Kidney (tissue), 14 donors: ENCODE measurements around the gene CALR3. TPM values are rescaled to one million over a fixed set of nuclear protein-coding genes. Genes with fewer than 3 reads are reported as not detected.
A peak's percentile ranks its signal among the peaks of the same experiment; 100 is the strongest.

ENCODE experiments used
- DNase-seq, 5 donors: peaks; one replicate each; pipeline ENCODE4 v3.0.0-alpha.2; 2013 to 2020
- FAIRE-seq: peaks from 2 replicates; lab custom pipeline; 2012; peaks lifted over from hg19 to GRCh38; lab: Jason Lieb, UNC
- H3K27ac ChIP-seq, 2 donors: one replicate each; pipeline ENCODE4 v1.7.0; 2013; ENCODE audit warnings: low read depth in 2 of 2, low read length in 2 of 2, inconsistent platforms in 1 of 2
- H3K27me3 ChIP-seq: one replicate; pipeline ENCODE4 v1.7.1; 2013; ENCODE audit warnings: low read length, inconsistent platforms; ENCODE audit not compliant: control insufficient read depth, insufficient read depth
- H3K36me3 ChIP-seq, 3 donors: one replicate each; pipeline versions ENCODE4 v1.7.0 to v1.7.1; 2013; ENCODE audit warnings: low read length in 3 of 3, control low read depth in 1 of 3, inconsistent platforms in 1 of 3; ENCODE audit not compliant: insufficient read depth in 3 of 3, control insufficient read depth in 2 of 3
- H3K4me1 ChIP-seq, 3 donors: one replicate each; pipeline versions ENCODE4 v1.7.0 to v1.7.1; 2013; ENCODE audit warnings: low read length in 3 of 3, inconsistent platforms in 1 of 3, low read depth in 1 of 3; ENCODE audit not compliant: control insufficient read depth in 2 of 3, insufficient read depth in 2 of 3
- H3K4me3 ChIP-seq, 3 donors: one replicate each; pipeline versions ENCODE4 v1.7.0 to v1.8.1; 2013; ENCODE audit warnings: low read length in 3 of 3, control low read depth in 1 of 3, inconsistent platforms in 1 of 3
- H3K9ac ChIP-seq, 3 donors: one replicate each; pipeline versions ENCODE4 v1.7.0 to v1.7.1; 2013; ENCODE audit warnings: low read length in 3 of 3, control low read depth in 1 of 3, inconsistent platforms in 1 of 3
- H3K9me3 ChIP-seq, 3 donors: one replicate each; pipeline versions ENCODE4 v1.7.0 to v1.7.1; 2013; ENCODE audit warnings: low read length in 3 of 3, control low read depth in 1 of 3, inconsistent platforms in 1 of 3; ENCODE audit not compliant: control insufficient read depth in 2 of 3, insufficient read depth in 1 of 3
- intact Hi-C: fragments of 100-400 bp; cut with DNase I; formaldehyde crosslinking; loops from one replicate; pipeline ENCODE4 v1.11.1; 2022
- polyA plus RNA-seq: library from polyadenylated mRNA; stranded (reverse); fragments of 350-450 nt; fragmentation: Illumina TruSeq; extraction: RNeasy Lipid Tissue Mini Kit (QIAGEN cat#74804); gene quantifications from one replicate; pipeline ENCODE4 v1.2.3, GENCODE V29; 2014; ENCODE audit warnings: low read depth, low replicate concordance; ENCODE audit not compliant: insufficient read depth
- total RNA-seq: library from RNA; stranded (reverse); fragmentation: NEBNext Ultra II Directional; extraction: Animal tissue kit (Norgen Biotek cat#: 25700); gene quantifications from one replicate; pipeline ENCODE4 v1.2.1, GENCODE V29; 2021
- TF ChIP-seq, protein P1 (sequence below): IDR thresholded peaks from 3 replicates; pipeline ENCODE4 v1.5.1; 2012; ENCODE audit warnings: mild to moderate bottlenecking, moderate library complexity, borderline replicate concordance; ENCODE audit not compliant: insufficient read depth; ENCODE audit errors: extremely low read depth
- donor health status: control.
- donor health status: control.
- donor health status: control.
- donor health status: control.
- donor health status: control.
- donor health status: DM: yes; HTN: yes; CAD: no.
- donor health status: Normal renal cell carcinoma (clear cell type).

The CALR3 gene
- total and polyA plus RNA-seq, 2 donors from 2014 or later = not detected

DNA sequence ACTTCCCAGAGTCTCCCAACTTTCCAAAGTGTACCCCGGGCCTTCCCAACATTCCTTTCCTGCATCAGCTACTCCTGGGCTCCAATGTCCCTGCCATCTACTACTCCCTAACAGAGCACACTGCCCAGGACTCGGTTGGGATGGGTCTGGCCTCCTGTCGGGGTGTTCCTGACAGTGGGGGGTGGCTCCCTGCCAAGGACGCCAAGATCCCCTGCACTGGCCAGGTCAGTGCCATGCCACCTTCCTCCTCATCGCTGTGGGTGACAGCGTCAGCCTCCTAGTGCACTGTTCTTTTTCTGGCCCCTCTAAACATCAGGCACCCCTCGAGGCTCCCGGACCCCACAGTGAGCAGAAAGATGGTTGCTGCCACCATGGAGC is 38.0 kb downstream of the CALR3 start:
- H3K36me3 ChIP-seq = no peaks in the 10 kb centered on the region
- peak overlapping the region in 1 of 3 donors; percentile 43 for H3K9ac ChIP-seq
- H3K4me1 ChIP-seq = peaks cover 7 to 51% (median 38%) of the 10 kb centered on the region in 3 donors
- TF ChIP-seq, protein P1, sequence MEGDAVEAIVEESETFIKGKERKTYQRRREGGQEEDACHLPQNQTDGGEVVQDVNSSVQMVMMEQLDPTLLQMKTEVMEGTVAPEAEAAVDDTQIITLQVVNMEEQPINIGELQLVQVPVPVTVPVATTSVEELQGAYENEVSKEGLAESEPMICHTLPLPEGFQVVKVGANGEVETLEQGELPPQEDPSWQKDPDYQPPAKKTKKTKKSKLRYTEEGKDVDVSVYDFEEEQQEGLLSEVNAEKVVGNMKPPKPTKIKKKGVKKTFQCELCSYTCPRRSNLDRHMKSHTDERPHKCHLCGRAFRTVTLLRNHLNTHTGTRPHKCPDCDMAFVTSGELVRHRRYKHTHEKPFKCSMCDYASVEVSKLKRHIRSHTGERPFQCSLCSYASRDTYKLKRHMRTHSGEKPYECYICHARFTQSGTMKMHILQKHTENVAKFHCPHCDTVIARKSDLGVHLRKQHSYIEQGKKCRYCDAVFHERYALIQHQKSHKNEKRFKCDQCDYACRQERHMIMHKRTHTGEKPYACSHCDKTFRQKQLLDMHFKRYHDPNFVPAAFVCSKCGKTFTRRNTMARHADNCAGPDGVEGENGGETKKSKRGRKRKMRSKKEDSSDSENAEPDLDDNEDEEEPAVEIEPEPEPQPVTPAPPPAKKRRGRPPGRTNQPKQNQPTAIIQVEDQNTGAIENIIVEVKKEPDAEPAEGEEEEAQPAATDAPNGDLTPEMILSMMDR = no peak
- peak overlapping the region; percentile 76 to 84 for H3K27ac ChIP-seq
- no peaks in the 10 kb centered on the region for H3K27me3 ChIP-seq
- FAIRE-seq (no peak), DNase-seq (no peak)
- H3K4me3 ChIP-seq = peak overlapping the region in 2 of 3 donors; percentile 20 to 48
- H3K9me3 ChIP-seq = no peaks in the 10 kb centered on the region
- intact Hi-C loops = no loop called here

DNA sequence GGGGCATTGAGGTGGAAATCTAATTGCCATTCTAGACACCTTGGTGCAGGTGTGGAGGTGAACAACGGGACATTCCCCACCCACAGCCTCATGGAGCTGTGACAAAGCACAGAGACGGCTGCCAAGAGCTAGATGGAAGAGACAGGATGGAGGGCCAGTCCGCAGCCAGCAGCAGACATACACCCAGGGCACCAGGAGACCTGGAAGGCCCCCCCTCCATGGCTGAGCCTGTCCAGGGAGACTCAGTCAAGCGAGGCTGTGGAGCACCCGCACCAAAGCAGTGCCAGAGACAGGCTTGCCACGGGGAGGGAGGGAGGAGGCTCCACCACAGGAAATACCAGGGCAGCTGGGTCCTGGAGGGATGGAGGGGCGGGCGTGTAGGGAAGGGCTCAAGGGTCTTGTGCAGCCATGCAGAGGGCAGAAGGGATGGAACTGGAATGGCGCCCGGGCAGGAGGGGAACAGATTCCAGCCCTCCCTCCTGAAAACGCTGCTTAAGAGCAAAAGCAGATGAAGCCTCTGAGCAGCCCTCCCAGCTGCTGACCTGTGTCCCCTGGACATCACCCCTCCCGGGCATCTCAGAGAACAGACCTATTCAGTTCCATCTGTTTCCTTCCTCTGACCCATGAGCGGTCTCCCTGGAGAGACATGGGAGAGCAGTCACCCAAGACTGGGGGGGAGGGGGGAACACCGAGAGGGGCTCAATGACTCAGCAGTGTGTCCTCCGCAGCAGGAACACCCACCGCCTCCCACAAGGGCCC is 38.6 kb downstream of the CALR3 start:
- Histone ChIP-seq H3K4me3 (peak overlapping the region; percentile 14 to 48 (median 24)), H3K4me1 (peaks cover 7 to 47% (median 38%) of the 10 kb centered on the region in 3 donors), H3K9ac (peak overlapping the region in 1 of 3 donors; percentile 43), H3K36me3 (no peaks in the 10 kb centered on the region), H3K27me3 (no peaks in the 10 kb centered on the region), H3K27ac (peak overlapping the region; percentile 76 to 84), H3K9me3 (no peaks in the 10 kb centered on the region)
- FAIRE-seq = no peak
- TF ChIP-seq, protein P1 = no peak
- DNase-seq = peak; percentile 83 to 92 (median 85)
- intact Hi-C loops = no loop called here

DNA sequence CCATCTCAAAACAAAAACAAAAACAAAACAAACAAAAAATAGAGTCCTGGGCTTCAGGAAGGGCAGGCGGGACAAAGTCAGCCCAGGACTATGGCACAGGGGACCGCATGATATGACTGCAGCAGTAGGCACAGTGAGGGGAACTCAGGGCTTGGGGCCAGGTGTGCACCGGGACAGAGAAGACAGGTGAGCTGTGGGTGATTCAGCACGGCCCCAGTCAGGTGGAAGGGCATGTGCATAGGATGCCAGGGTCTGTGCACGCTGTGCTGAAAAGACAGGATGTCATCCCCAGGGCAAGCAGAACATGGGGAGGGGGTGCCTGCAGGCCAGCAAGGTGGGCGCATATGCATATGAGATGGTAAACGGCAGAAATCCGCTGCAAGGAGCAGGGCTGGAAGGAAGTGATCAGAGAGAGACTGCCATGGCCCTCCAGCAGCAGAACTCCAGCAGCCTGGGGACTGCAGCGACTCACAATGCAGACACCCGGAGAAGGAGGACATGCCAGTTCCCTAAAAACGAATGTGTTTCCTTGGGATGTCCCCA is 39.2 kb downstream of the CALR3 start:
- no peak for DNase-seq
- TF ChIP-seq, protein P1 = no peak
- intact Hi-C loops = no loop called here
- no peaks in the 10 kb centered on the region for H3K36me3 ChIP-seq
- no peak for FAIRE-seq
- peak overlapping the region; percentile 29 to 84 for H3K27ac ChIP-seq
- no peaks in the 10 kb centered on the region for H3K27me3 ChIP-seq
- H3K9me3 ChIP-seq = no peaks in the 10 kb centered on the region
- peaks cover 7 to 44% (median 37%) of the 10 kb centered on the region in 3 donors for H3K4me1 ChIP-seq
- H3K4me3 ChIP-seq = peak overlapping the region; percentile 14 to 24 (median 16)
- no peak overlapping the region for H3K9ac ChIP-seq
